EL (cell line): ENCODE data around the gene CLDN7.

Source experiments
- DNase-seq: peaks from one replicate; pipeline ENCODE4 v3.0.0-alpha.2; 2016

CLDN7 gene

DNA sequence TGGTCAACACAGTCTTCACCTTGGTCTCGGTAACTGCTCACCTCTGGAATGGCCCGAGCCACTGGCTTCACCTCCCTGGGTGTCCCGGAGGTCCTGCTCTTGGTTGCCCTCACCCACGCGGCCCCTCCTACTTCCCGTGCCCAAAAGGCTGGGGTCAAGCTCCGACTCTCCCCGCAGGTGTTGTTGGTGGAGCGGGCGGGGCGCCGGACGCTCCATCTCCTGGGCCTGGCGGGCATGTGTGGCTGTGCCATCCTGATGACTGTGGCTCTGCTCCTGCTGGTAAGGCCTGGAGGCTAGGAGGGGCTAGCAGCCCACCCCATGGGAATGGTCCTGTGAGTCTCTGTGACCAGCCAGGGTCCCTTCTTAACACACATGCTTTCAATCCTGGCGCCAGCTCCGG is 22.6 kb upstream of the CLDN7 start:
- DNase-seq, result no peak

DNA sequence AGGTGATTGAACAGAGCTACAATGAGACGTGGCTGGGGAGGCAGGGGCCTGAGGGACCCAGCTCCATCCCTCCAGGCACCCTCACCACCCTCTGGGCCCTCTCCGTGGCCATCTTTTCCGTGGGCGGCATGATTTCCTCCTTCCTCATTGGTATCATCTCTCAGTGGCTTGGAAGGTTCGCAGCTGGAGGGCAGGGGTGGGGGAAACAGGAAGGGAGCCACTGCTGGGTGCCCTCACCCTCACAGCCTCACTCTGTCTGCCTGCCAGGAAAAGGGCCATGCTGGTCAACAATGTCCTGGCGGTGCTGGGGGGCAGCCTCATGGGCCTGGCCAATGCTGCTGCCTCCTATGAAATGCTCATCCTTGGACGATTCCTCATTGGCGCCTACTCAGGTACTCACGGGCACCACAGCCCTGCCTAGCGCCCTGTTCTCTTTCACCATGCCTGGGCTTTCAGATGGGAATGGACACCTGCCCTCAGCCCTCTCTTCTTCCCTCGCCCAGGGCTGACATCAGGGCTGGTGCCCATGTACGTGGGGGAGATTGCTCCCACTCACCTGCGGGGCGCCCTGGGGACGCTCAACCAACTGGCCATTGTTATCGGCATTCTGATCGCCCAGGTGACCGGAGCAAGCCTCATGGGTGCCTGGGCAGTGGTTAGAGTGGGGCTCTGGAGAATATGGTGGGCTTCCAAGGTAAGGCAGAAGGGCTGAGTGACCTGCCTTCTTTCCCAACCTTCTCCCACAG is 21.4 kb upstream of the CLDN7 start:
- DNase-seq, result no peak

DNA sequence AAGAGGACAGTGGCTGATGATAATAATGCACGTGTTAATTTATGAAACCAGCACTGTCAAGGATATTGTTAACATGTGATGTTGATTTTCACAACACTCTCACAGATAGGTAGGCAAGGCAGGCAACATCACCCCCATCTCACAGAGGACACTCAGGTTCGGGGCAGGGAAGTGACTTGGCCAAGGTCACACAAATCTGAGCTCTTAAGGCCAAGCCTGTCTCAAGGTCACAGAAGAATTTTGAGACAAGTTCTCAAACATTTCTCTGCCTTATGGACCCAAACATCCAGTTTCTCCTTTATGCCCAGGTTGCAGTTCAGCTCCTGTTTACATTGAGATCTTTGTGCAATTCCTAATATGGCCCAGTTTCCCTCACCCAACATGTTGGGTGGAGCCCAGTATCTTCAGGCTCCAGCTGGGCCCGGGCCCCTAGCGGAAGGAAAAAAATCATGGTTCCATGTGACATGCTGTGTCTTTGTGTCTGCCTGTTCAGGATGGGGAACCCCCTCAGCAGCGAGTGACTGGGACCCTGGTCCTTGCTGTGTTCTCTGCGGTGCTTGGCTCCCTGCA is 20.6 kb upstream of the CLDN7 start:
- no peak for DNase-seq

DNA sequence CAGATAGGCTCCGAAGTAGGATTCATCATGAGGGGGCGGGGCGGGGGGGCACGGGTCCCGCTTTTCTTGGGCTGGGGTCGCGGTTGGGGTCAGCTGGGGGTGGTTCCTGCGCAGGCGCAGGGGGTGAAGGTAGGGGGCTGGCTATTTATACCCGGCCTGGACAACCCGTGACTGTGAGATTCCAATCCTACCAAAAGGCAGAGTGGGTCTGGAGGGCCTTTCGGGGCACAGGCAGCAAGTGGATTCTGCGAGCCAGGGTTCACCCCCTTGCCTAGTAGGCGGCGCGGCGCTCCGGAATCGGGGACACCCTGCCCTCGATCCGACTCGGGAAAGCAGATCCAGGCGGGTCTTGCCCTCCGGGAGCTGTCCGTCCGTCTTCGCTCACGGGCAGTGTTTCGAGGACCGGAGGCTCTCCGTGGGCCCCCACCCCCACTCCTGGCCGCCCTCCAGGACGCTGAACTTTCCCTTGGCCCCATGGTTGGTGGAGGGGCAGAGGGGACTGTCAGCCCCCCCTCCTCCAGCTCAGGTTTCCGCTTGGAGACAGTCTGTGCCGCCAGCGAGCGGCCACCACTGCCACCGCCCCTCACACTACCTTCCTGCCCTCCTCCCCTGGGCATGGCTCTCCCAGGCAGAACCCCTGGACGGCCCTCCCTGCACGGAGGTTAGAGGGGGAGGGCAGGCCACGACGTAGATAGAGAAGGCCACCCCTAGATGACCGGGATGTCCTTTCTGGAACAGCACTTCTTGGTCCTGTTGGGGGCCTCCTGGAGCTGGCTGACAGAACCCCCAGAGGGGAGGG is 19.9 kb upstream of the CLDN7 start:
- DNase-seq, result no peak

DNA sequence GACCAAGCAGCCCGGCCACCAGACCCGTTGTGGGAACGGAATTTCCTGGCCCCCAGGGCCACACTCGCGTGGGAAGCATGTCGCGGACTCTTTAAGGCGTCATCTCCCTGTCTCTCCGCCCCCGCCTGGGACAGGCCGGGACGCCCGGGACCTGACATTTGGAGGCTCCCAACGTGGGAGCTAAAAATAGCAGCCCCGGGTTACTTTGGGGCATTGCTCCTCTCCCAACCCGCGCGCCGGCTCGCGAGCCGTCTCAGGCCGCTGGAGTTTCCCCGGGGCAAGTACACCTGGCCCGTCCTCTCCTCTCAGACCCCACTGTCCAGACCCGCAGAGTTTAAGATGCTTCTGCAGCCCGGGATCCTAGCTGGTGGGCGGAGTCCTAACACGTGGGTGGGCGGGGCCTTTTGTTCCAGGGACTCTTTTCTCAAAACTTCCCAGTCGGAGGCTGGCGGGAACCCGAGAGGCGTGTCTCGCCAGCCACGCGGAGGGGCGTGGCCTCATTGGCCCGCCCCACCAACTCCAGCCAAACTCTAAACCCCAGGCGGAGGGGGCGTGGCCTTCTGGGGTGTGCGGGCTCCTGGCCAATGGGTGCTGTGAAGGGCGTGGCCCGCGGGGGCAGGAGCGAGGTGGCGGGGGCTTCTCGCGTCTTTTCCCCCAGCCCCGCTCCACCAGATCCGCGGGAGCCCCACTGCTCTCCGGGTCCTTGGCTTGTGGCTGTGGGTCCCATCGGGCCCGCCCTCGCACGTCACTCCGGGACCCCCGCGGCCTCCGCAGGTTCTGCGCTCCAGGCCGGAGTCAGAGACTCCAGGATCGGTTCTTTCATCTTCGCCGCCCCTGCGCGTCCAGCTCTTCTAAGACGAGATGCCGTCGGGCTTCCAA is 19.0 kb upstream of the CLDN7 start, which contains the start of gene SLC2A4:
Gene SLC2A4, plus strand, starts transcription at position 645 of the 879 bp plus-strand sequence. Its CDS starts 217 bp downstream, at position 862.
- DNase-seq, result peak; percentile 96

DNA sequence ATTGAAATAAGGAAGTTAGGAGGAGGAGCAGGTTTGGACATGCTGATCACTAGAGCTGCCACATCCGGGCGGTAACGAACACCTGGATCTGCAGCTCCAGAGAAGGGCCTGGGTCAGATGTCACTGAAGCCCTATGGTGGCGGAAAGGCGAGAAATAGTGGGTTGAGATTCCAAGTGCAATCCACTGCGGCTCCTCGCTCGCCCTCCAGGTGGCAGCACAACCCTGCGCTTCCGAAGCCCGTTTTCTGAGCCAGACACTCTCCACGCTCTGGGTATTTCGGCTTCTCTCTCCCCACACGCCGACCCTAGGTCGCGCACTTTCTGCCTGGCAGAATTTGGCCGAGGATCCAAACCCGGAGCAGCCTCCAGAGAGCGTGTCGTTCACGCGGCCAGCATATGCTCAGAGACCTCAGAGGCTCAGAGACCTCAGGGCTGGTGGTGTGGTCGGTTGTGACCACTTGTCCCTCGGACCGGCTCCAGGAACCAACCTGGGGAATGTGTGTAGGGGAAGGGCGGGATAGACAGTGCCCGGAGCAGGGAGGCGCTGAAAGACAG is 18.3 kb upstream of the CLDN7 start:
- DNase-seq, result peak; percentile 77

DNA sequence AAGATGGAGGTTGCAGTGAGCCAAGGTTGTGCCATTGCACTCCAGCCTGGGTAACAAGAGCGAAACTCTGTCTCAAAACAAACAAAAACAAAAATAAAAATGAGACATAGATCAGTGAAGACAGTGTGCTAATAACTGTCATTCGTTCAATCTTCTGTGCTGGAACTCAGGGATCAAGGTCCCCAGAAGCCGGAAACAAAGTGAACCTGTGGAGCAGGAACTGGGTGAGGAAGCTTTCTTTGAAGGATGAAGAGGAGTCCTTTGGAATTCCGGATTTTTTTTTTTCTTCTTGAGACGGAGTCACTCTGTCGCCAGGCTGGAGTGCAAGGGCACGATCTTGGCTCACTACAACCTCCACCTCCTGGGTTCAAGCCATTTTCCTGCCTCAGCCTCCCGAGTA is 17.2 kb upstream of the CLDN7 start:
- DNase-seq, result no peak

DNA sequence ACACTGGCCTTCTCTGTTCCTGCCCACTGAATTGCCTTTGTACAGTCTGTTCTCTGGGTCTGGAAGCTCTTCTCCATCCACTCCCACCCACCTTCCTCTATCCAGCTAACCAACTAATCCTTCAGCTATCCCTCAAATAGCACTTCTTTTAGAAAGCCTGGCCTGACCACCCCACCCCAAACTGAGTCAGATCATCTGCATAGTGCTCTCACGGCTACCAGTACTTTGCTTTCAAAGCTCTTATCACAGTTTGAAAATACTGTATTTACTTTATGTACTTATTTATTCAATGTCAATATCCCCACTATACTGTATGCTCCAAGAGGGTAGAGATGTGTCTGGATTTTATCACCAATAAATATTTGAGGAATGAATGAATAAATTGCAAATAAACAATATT is 4.5 kb upstream of the CLDN7 start:
- DNase-seq, result peak; percentile 42

DNA sequence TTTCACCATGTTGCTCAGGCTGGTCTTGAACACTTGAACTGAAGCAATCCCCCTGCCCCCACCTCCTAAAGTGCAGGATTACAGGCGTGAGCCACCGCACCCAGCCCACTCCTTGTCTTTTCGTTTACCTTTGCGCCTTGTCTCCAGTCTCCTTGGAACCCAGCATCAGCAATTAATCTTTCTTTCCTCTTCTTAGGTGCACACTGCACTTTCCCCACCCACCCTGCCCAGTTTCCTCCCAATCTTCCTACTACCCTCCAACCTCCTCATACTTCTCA is 1.5 kb upstream of the CLDN7 start:
- DNase-seq, result no peak

DNA sequence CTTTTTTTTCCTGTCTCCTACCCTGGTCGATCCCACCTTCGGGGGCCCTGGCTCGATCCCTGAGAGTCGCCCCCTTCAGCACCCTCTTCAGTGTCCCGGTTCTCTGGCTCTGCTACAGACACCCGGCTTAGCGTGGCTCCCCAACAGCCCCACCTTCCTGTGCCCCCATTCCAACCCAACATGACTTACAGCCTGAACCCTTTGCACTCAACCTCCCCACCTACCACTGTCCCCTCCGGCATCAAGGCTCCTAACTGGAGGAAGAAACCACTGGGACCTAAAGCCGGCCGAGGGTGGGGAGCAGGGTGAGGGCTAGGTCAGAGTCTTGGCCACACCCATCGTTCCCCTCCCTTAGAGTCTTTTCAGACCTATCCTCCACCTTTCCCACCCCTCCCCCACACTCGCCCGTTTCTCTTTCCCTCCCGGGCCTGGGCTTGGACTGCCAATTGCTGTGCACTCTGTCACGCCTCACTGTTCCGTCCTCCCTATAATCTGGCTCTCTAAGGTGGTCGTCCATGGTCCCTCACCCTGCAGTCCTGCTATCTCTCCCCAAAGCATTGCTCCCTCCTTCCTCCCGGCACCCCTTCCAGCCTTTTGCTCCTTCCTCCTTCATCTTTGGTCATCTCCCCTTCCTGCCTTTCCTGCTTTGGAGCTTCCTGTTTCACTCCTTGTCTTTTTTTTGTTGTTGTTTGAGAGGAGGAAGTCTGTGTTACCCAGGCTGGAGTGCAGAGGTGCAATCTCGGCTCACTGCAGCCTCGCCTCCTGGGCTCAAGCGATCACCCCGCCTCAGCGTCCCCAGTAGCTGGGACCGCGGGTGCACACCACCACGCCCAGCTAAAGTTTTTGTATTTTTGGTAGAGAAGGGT is 890 bp upstream of the CLDN7 start:
- no peak for DNase-seq

DNA sequence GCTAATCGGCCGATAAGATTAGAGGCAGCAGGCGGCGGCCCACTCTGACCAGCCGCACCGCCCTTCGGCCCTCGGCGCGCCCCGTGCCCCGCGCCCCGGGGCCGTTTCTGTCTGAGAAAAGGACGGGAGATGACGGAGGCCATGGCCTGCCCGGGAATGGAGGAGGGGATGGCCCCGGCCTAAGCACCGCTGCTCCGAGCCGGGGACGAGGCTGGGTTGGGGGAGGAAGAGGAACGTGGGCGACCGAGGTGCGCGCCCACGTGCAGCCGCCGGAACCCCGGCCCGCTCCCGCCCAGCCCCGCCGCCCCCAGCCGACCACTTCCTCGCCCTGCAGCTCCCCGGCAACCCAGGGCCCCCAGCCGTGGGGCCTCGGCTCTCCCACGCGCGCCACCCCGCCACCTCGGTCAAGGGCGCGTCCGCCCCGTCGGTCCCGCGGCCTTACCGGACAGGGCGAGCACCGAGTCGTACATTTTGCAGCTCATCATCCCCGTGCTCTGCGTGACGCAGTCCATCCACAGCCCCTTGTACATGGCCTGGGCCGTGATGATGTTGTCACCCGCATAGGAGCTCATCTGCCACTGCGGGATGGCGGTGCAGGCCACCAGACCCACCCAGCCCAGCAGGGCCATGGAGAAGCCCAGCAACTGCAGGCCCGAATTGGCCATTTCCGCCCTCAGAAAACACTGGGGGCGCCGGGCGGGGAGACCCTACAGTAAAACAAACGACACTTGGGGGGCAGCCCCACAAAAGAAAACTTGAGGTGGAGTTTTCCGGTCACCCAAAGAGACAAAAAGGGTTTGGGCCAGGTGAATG is 693 bp downstream of the CLDN7 start:
- DNase-seq, result no peak

DNA sequence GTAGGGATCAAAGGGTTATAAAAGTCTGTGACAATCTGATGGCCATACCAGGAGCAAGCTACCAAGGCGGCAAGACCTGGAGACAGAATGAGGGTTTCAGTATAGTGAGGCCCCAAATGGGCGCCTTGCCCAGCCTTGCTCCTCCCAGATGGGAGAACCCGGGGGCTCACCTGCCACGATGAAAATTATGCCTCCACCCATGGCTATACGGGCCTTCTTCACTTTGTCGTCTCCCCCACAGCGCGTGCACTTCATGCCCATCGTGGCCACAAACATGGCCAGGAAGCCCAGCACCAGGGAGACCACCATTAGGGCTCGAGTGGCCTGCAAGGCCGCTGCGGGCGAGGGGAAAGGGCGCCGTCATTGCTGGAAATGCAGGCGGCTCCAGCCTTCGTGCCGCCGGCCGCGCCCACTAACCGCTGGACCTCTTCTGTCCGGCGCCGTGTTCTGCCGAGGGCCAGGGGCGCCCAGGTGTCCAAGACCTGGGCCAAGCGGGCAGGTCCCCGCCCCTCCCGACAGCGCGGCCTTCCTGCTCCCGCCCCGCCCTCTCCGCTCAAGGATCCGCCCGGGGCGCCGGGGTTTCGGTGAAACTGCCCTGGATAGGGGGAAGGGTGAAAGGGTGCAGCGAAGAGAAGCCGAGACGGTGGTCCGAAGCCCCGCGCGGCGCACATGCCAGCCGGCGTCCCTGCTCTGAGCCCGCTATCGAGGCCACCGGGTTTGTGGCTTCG is 1.5 kb downstream of the CLDN7 start:
- no peak for DNase-seq

DNA sequence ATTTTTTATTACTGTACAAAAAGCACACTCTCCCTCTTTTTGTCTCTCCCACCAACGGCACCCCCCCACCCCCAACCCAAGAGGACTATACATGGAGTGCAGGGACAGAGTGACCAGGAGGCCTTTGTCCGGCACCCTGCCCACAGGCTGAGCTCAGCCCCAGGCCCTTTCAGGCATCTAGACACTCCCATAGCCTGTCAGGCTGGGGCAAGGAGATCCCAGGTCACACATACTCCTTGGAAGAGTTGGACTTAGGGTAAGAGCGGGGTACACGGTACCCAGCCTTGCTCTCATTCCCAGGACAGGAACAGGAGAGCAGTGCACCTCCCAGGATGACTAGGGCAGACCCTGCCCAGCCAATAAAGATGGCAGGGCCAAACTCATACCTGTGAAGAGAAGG is 2.1 kb downstream of the CLDN7 start:
- no peak for DNase-seq

DNA sequence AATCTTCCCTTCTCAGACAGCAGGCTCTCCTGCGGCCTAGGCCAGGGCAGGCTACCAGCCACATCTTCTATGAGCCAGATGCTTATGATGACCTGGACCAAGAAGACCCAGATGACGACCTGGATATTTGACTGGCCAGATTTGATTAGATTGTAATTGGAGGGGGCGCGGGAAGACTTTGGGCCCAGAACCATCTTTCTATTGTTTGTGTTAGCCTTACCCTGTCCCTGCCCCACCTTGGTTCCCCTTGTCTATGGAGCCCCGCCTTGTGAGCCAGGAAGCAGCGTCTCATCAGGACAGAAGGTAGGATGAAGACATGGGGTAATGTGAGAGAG is 2.8 kb downstream of the CLDN7 start:
- no peak for DNase-seq

DNA sequence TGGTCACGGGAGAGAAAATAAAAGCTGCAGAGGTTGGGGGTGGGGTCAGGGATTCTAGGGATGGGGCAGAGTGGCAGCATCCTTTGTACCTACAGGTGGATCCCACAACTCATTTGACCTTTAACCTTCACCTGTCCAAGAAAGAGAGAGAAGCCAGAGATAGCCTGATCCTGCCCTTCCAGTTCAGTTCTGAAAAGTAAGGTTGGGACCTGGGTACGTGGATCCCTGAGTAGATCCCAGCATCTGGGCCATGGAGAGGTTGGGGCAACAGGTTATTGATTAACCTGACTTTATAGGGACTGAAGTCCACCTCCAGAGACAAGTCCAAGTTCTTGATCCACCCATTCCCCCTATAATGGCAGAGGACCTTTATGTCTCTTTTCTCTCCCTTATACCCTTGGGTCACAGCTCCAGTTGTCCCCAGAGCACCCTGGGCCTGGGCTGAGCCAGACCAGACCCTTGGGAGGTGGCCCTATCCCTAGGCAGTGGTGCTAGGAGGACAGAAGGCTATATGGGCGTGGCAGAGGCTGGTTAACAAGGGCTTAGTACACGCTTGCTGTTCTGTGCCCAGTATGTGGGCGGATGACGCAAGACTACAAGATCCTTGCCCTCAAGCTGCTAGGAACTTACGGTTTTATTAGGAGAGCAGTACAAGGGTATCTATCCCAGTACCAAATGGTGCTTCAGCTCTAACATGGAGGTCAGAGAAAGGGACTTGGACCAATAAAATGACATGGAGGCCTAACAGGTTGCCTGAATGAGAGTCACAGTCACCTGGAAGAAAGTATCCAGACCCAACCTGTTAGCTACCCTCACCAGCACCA is 3.3 kb downstream of the CLDN7 start:
- DNase-seq, result peak; percentile 59

DNA sequence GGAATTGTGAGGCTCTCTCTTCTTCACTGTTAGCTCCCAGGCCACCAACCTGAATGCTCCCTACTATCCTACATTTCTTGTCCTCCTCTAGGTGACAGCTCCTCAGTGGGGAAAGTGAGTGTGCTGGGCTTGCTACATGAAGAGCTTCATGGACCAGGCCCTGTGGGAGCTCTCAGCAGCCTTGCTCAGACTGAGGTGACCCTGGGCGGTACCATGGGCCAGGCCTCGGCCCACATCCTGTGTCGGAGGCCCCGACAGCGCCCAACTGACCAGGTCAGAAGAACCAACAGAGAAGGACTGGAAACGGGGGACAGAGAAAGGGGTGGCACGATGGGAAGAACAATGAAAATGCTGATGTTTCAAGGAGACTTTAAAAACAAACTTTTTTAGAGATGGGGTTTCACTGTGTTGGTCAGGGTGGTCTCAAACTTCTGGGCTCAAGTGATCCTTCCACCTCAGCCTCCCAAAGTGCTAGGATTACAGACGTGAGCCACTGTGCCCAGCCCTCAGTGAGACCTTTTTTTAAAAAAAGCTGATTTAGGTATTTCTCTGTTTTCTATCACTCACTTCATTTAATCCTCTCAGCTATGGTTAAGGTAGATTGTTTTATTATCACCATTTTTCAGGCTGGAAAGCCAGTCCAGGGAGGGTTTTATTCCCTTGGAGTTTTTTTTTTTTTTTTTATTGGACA is 5.4 kb downstream of the CLDN7 start:
- no peak for DNase-seq

DNA sequence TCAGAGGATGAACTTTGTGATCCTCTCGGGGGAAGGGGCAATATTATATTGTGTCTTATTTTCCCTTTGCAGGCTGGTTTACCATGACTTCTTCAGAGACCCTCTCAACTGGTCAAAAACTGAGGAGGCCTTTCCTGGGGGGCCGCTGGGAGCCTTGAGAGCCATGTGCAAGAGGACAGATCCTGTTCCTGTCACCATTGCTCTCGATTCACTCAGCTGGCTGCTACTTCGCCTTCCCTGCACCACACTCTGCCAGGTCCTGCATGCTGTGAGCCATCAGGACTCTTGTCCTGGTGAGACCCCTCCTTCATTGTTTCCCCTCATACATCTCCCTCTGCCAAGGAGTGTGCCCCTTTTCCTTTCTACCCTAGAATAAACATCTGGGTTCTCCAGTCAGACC is 7.8 kb downstream of the CLDN7 start:
- no peak for DNase-seq

DNA sequence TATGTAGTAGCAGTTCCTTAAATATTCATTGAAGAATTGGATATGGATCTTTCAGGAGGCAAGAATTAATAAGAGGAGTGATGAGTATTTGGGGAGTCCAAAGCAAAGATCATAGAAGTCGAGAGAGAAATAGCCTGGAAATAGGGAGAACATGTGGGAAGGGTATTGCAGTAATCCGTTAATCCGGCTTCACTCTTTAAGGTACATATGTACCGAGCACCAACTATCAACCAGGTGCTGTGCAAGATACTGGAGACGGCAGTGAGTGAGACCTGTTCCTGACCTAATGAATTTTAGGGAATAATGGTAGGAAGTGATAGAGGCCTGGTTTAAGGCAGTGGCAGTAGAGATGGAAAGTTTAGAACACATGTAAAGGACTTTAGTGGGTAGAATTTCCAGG is 9.2 kb downstream of the CLDN7 start:
- no peak for DNase-seq
